ENCODE data around the gene LBP.
"Not testable (repeated sequence)": the region's sequence is repeated elsewhere in the genome, so short reads cannot be mapped to it uniquely, and the experiment has no call there.

LBP gene

GRCh38 chr20:38346247-38346651 is at the start of gene LBP:
LBP (plus strand) TSS chr20:38346482; CDS start chr20:38346517, 35 bp downstream.
- no peak for DNase-seq (ENCODE audit: low read depth)

GRCh38 chr20:38297916-38298674 is 48.2 kb upstream of the LBP start:
- no peak for DNase-seq (ENCODE audit: low read depth)

- DNase-seq (ENCODE audit: low read depth) = no peak
Measured at GRCh38 chr20:38298768-38299288, 47.5 kb upstream of the LBP start.

- no peak for DNase-seq (ENCODE audit: low read depth)
Measured at GRCh38 chr20:38299963-38300362, 46.3 kb upstream of the LBP start.

- DNase-seq (ENCODE audit: low read depth) = no peak
Measured at GRCh38 chr20:38300438-38300837, 45.8 kb upstream of the LBP start.

- DNase-seq (ENCODE audit: low read depth) = no peak
Measured at GRCh38 chr20:38301309-38301708, 45.0 kb upstream of the LBP start.

GRCh38 chr20:38302786-38303185 is 43.5 kb upstream of the LBP start:
- no peak for DNase-seq (ENCODE audit: low read depth)

- no peak for DNase-seq (ENCODE audit: low read depth)
Measured at GRCh38 chr20:38303908-38304379, 42.3 kb upstream of the LBP start, which contains the start of gene BPI. BPI (plus strand) TSS chr20:38304156; CDS start chr20:38304224, 68 bp downstream.

- no peak for DNase-seq (ENCODE audit: low read depth)
Measured at GRCh38 chr20:38304845-38305447, 41.3 kb upstream of the LBP start.

GRCh38 chr20:38305541-38305940 is 40.7 kb upstream of the LBP start:
- DNase-seq (ENCODE audit: low read depth) = no peak

- DNase-seq (ENCODE audit: low read depth) = no peak
Measured at GRCh38 chr20:38306379-38306778, 39.9 kb upstream of the LBP start.

GRCh38 chr20:38307371-38308046 is 38.8 kb upstream of the LBP start:
- no peak for DNase-seq (ENCODE audit: low read depth)

- DNase-seq (ENCODE audit: low read depth) = no peak
Measured at GRCh38 chr20:38308047-38308438, 38.2 kb upstream of the LBP start.

GRCh38 chr20:38308447-38308846 is 37.8 kb upstream of the LBP start:
- DNase-seq (ENCODE audit: low read depth) = no peak

- DNase-seq (ENCODE audit: low read depth) = no peak
Measured at GRCh38 chr20:38311091-38311490, 35.2 kb upstream of the LBP start.

- no peak for DNase-seq (ENCODE audit: low read depth)
Measured at GRCh38 chr20:38311491-38311890, 34.8 kb upstream of the LBP start.

- DNase-seq (ENCODE audit: low read depth) = no peak
Measured at GRCh38 chr20:38313676-38314075, 32.6 kb upstream of the LBP start.

- not testable (repeated sequence) for DNase-seq (ENCODE audit: low read depth)
Measured at GRCh38 chr20:38314350-38314749, 31.9 kb upstream of the LBP start.

GRCh38 chr20:38315290-38315966 is 30.9 kb upstream of the LBP start:
- no peak for DNase-seq (ENCODE audit: low read depth)

GRCh38 chr20:38316341-38316740 is 29.9 kb upstream of the LBP start:
- DNase-seq (ENCODE audit: low read depth) = no peak

- no peak for DNase-seq (ENCODE audit: low read depth)
Measured at GRCh38 chr20:38317422-38317821, 28.9 kb upstream of the LBP start.

- no peak for DNase-seq (ENCODE audit: low read depth)
Measured at GRCh38 chr20:38320221-38320620, 26.1 kb upstream of the LBP start.

Data from activated gamma-delta T cell treated with anti-CD3 and anti-CD28 coated beads, Interleukin-2, amount 50 U/mL, for 16 hours (primary cell).